ENCODE measurements around the gene TNNC1.

TNNC1 gene

DNA sequence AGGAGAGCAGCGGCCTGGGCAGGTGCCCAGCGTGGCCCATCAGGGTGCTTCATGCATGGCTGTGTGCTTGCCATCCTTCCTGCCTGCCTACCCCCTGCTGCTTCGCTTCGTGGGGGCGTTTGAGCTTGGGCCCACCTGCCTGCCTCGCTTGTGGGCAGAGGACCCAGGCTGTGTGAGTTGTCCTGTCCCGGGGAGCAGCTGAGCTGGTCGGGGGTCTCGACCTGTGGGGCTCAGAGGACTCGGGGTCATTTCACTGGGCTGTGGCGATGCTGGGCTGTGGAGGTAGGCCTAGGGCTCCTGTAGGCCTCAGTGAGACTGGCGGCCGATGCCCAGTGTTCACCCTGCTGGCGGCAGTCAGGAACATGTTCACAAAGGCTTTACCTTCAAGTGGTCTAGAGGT is 29.2 kb upstream of the TNNC1 start:
- no peak overlapping the region for H3K4me3 ChIP-seq (ENCODE audit: low read length)
- TF ChIP-seq CTCF (conservative IDR thresholded peaks at IDR 0.05; ENCODE audit: low read length), result no peak
- no peak for DNase-seq (ENCODE audit: low read depth)

DNA sequence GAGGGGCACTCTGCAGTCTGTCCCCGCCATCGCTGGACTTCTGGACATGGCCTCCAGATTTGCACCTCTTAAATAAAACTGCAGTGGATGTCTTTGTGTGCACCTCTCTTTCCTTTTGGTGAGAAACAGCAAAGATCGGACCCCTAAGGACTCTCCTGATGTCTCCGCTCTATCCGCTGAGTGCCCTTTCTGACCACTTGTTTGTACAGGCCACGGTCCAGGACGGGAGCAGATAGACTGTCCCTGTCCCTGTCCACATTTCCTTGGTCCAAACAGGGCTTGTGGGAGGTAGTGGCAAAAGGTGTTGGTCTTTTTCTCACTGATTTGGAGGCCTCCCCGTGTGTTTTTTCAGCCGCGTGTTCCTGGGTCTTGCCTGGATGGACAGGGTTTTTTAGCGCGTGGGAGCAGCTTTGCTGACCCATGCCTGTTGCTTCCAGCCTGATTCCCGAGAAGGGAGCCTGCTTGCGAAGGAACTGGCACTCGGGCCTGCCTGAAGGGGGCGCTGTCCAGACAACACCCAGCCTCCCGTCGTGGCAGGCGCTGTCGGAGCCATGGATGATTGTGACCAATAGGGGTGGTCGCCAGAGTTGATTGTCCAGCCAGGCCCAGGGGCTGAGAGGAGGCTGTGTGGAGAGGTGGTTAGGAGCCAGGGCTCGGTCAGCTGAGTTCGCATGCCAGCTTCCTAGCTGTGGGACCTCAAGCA is 28.1 kb upstream of the TNNC1 start:
- peak; percentile 43 for TF ChIP-seq CTCF (conservative IDR thresholded peaks at IDR 0.05; ENCODE audit: low read length)
- no peak for DNase-seq (ENCODE audit: low read depth)
- no peak overlapping the region for H3K4me3 ChIP-seq (ENCODE audit: low read length)

DNA sequence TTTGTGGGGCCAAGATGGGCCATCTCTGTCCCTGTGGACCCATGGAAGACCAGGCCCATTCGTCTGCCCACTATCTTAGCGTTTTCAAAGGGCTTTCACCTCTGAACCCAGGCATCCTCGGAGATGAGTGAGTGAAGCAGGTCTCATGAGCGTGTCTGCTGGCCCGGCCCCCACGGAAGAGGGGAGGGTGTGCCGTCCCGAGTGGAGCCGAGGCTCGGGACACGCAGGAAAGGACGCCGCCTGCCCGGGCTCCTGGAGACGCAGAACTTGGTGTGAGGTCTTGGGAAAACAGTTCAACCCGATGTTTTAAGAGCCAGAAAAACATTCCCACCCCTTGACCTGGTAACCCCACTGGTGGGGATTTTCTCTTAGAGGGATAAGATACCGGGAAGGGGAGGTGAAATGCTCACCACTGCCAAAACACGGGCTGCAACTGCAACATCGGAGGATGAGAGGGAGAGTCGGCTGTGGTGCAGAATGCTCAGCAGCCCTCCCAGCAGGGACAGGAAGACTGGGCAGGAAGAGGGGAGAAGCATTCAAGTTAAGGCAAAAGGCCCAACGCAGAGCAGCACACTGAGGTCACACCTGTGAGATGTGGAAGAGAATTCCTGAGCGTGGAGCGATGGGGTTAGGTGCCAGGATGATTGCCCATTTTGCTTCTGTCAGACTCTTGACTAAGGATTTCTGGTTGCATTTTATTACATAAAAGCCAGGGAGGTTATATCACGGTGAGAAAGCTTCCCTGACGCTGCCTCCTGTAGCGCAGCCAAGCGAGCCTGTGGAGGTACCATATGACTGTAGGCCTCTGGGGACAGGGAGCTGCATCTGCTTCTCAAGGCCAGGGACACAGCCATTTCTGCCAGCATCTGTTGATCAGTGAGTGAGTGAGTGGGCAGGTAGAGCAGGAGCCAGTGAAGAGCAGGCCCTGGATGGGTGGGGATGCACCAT is 27.2 kb upstream of the TNNC1 start:
- no peak overlapping the region for H3K4me3 ChIP-seq (ENCODE audit: low read length)
- DNase-seq (ENCODE audit: low read depth), result no peak
- TF ChIP-seq CTCF (conservative IDR thresholded peaks at IDR 0.05; ENCODE audit: low read length), result no peak

GRCh38 chr3:52479877-52480575 is 26.2 kb upstream of the TNNC1 start:
- no peak overlapping the region for H3K4me3 ChIP-seq (ENCODE audit: low read length)
- no peak for DNase-seq (ENCODE audit: low read depth)
- TF ChIP-seq CTCF (conservative IDR thresholded peaks at IDR 0.05; ENCODE audit: low read length), result no peak

DNA sequence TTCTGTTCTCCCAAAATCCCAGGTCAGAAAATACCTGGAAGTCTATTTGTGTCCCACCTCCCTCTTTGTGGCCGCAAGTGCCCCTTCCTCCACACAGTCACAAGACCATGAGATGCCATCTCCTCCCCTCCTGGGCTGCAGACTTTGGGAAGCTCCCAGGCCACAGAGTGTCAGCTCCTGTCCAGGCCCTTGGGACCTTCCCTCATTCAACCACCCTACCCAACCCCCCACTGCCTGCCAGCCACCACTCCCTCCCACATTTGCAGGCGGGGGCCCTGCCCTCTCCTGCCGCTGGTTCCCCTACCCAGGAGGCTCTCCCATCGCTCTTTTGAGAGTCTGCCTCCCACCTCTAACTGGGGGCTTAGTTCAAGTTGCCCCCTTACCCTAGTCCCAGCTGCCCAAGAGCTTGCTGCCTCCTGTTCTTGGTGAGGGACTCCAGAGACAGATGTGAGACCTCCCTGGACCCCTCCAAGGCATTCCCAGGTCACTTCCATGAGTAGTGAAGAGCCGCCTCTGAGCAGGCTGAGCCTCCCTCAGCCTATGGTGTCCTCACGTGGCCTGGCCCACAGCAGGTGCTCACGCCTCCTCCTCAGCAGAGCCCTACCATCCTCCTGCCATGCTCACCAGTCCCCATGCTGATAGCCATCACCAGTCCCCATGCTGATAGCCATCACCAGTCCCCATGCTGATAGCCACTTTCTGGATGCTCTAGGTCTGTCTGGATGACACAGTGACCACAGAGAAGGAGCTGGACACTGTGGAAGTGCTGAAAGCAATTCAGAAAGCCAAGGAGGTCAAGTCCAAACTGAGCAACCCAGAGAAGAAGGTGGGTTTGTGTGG is 25.4 kb upstream of the TNNC1 start:
- no peak for DNase-seq (ENCODE audit: low read depth)
- no peak for TF ChIP-seq CTCF (conservative IDR thresholded peaks at IDR 0.05; ENCODE audit: low read length)
- no peak overlapping the region for H3K4me3 ChIP-seq (ENCODE audit: low read length)

- H3K4me3 ChIP-seq (ENCODE audit: low read length), result no peak overlapping the region
- no peak for TF ChIP-seq CTCF (conservative IDR thresholded peaks at IDR 0.05; ENCODE audit: low read length)
- no peak for DNase-seq (ENCODE audit: low read depth)
Observed at GRCh38 chr3:52477796-52478095, 23.9 kb upstream of the TNNC1 start.

Measured in AG10803 (cell line).